HepG2 (cell line): ENCODE data around the gene TBKBP1. TPM values are rescaled to one million over a fixed set of nuclear protein-coding genes. Genes with fewer than 3 reads are reported as not detected.

ENCODE experiments used
- ATAC-seq: fragments of 200-7000 bp; cut with Tn5 transposase; 3 replicates; pipeline ENCODE4 v1.9.1; 2020; ENCODE audit warnings: mild to moderate bottlenecking, moderate library complexity
- BruUV-seq: library from RNA; stranded (reverse); fragments of 400-500 nt; replicated peaks from 2 replicates; lab custom pipeline; 2021; lab: Mats Ljungman, UMichigan
- CTCF ChIA-PET: fragments of 300-600 bp; formaldehyde crosslinking; extraction: SDS; loops from one replicate; lab custom pipeline; 2021; ENCODE audit warnings: low total read pairs, inconsistent platforms, low intra/inter-chr PET ratio; lab: Yijun Ruan, JAX
- POLR2A ChIA-PET: fragments of 350-600 bp; sonication (Branson Sonifier 250); formaldehyde crosslinking; loops from one replicate; lab custom pipeline; 2020; ENCODE audit warnings: antibody characterized with exemption, inconsistent platforms; lab: Yijun Ruan, JAX
- DNase-seq: peaks from one replicate; pipeline ENCODE4 v3.0.0-alpha.2; 2015; ENCODE audit warnings: low spot score
- FAIRE-seq: peaks from 3 replicates; lab custom pipeline; 2011; peaks lifted over from hg19 to GRCh38; lab: Jason Lieb, UNC
- H2AFZ ChIP-seq: one replicate; pipeline ENCODE4 v1.6.1; 2011; ENCODE audit warnings: low read length, inconsistent platforms
- H3K27ac ChIP-seq: fragments of 300-600 bp; 3 replicates; pipeline ENCODE4 v1.8.0; 2011; ENCODE audit warnings: mixed run types, mild to moderate bottlenecking, mixed read lengths, low read length, inconsistent platforms; ENCODE audit not compliant: insufficient read depth; ENCODE audit errors: extremely low read length
- H3K27me3 ChIP-seq, 2 experiments: fragments of 200-600 bp in 1 of 2; 2 replicates in 1 of 2; 3 replicates in 1 of 2; pipeline versions ENCODE4 v1.6.0 to v1.8.0; 2011; ENCODE audit warnings: low read length in 2 of 2, mild to moderate bottlenecking in 2 of 2, moderate library complexity in 2 of 2, inconsistent platforms in 1 of 2; ENCODE audit not compliant: insufficient read depth in 2 of 2, control insufficient read depth in 1 of 2
- H3K36me3 ChIP-seq, 2 experiments: fragments of 200-600 bp in 1 of 2; replicated peaks in 1 of 2; 2 replicates in 1 of 2; 3 replicates in 1 of 2; pipeline versions ENCODE4 v1.5.1 to v1.8.0; 2011; ENCODE audit warnings: low read length in 2 of 2, inconsistent platforms in 1 of 2; ENCODE audit not compliant: insufficient read depth in 2 of 2, control insufficient read depth in 1 of 2
- H3K4me1 ChIP-seq: 2 replicates; pipeline ENCODE4 v1.5.1; 2012; ENCODE audit warnings: low read length, inconsistent platforms; ENCODE audit not compliant: insufficient read depth
- H3K4me2 ChIP-seq: 2 replicates; pipeline ENCODE4 v1.6.0; 2011; ENCODE audit warnings: low read depth, low read length, inconsistent platforms
- H3K4me3 ChIP-seq, 3 experiments: fragments of 200-600 bp in 1 of 3; sonication (generic), shearing (Covaris generic) in 1 of 3; replicated peaks in 1 of 3; 2 replicates each; pipeline ENCODE4 v1.5.1; 2011 to 2016; ENCODE audit warnings: low read length in 3 of 3, inconsistent platforms in 2 of 3, low read depth in 2 of 3, mild to moderate bottlenecking in 2 of 3, control low read depth in 1 of 3, mixed read lengths in 1 of 3; ENCODE audit not compliant: insufficient read depth in 1 of 3
- H3K79me2 ChIP-seq: one replicate; pipeline ENCODE4 v1.6.1; 2011; ENCODE audit warnings: low read length, inconsistent platforms; ENCODE audit not compliant: insufficient read depth
- H3K9ac ChIP-seq: 2 replicates; pipeline ENCODE4 v1.6.0; 2011; ENCODE audit warnings: mild to moderate bottlenecking, low read depth, low read length, inconsistent platforms; ENCODE audit not compliant: insufficient read depth
- H3K9me3 ChIP-seq: 2 replicates; pipeline ENCODE4 v1.5.1; 2012; ENCODE audit warnings: mild to moderate bottlenecking, low read length
- H4K20me1 ChIP-seq: 2 replicates; pipeline ENCODE4 v1.6.0; 2011; ENCODE audit warnings: inconsistent platforms, mild to moderate bottlenecking, low read length, moderate library complexity; ENCODE audit not compliant: insufficient read depth
- ATF6 ChIP-seq: sonication (generic); formaldehyde crosslinking; conservative IDR thresholded peaks from 2 replicates; pipeline ENCODE4 v1.4.0; 2020; ENCODE audit warnings: missing genetic modification reagents
- MIXL1 ChIP-seq: IDR thresholded peaks from 2 replicates; pipeline ENCODE4 v1.6.1; 2016
- MTF1 ChIP-seq: sonication (generic); formaldehyde crosslinking; IDR thresholded peaks from 2 replicates; pipeline ENCODE4 v1.5.0; 2020; ENCODE audit warnings: missing genetic modification reagents
- NFKB2 ChIP-seq: sonication (generic); formaldehyde crosslinking; IDR thresholded peaks from 2 replicates; pipeline ENCODE4 v1.4.0; 2020; ENCODE audit warnings: missing genetic modification reagents, borderline replicate concordance
- PPARG ChIP-seq: conservative IDR thresholded peaks from 2 replicates; pipeline ENCODE4 v1.6.1; 2016; ENCODE audit warnings: missing biosample characterization, missing genetic modification reagents
- SIX1 ChIP-seq: sonication (generic); formaldehyde crosslinking; IDR thresholded peaks from 2 replicates; pipeline ENCODE4 v1.4.0; 2020; ENCODE audit warnings: missing genetic modification reagents, borderline replicate concordance
- SRSF9 ChIP-seq: fragments of 200-400 bp; formaldehyde crosslinking; IDR thresholded peaks from 2 replicates; pipeline ENCODE4 v1.6.1; 2018; ENCODE audit warnings: borderline replicate concordance, mild to moderate bottlenecking, low read depth, low read length; ENCODE audit not compliant: insufficient read depth, poor library complexity, severe bottlenecking
- TCF7L2 ChIP-seq: IDR thresholded peaks from 2 replicates; pipeline ENCODE4 v1.6.1; 2011; ENCODE audit warnings: mild to moderate bottlenecking, low read depth, low read length, moderate library complexity
- ZFX ChIP-seq: sonication (generic); formaldehyde crosslinking; IDR thresholded peaks from 2 replicates; pipeline ENCODE4 v1.4.0; 2020; ENCODE audit warnings: mild to moderate bottlenecking, low read depth, missing genetic modification reagents, moderate library complexity
- ZNF343 ChIP-seq: sonication (generic); formaldehyde crosslinking; IDR thresholded peaks from 2 replicates; pipeline ENCODE4 v1.4.0; 2020; ENCODE audit warnings: mild to moderate bottlenecking, missing genetic modification reagents
- ZNF616 ChIP-seq: sonication (generic); formaldehyde crosslinking; IDR thresholded peaks from 2 replicates; pipeline ENCODE4 v1.5.0; 2020; ENCODE audit warnings: low read depth, mild to moderate bottlenecking, missing genetic modification reagents
- ZNF75D ChIP-seq: sonication (generic); formaldehyde crosslinking; IDR thresholded peaks from 2 replicates; pipeline ENCODE4 v1.8.1; 2023; ENCODE audit warnings: missing genetic modification reagents, mild to moderate bottlenecking, borderline replicate concordance
- WGBS: methylation state at CpG from one replicate; pipeline ENCODE4 v1.1.6; 2017; ENCODE audit warnings: low lambda C conversion rate; 5-methylcytosine and 5-hydroxymethylcytosine counted together
- in situ Hi-C: cut with HindIII; loops from 2 replicates; pipeline ENCODE4 v1.10.0; 2017; ENCODE audit warnings: low pct_unique_long_range_greater_than_20kb; ENCODE audit not compliant: extremely low pct_ligation_motif_present
- intact Hi-C: fragments of 100-400 bp; cut with micrococcal nuclease; formaldehyde crosslinking; loops from one replicate; pipeline ENCODE4 v1.10.0; 2022; ENCODE audit not compliant: unreplicated experiment
- polyA plus RNA-seq, 8 experiments: library from polyadenylated mRNA; depleted of rRNA in 3 of 8; stranded (reverse) in 7 of 8; unstranded in 1 of 8; fragments of >200 nt; fragmentation: Illumina TruSeq in 4 of 8; extraction: Trizol in 4 of 8; gene quantifications; 2 replicates each; pipeline versions ENCODE4 v1.2.1 to v1.2.3, GENCODE V29; 2011 to 2016; ENCODE audit warnings: low read depth in 4 of 8, missing spikeins in 1 of 8, mixed read lengths in 1 of 8; ENCODE audit not compliant: insufficient read depth in 1 of 8
- total RNA-seq, 5 experiments: library from RNA; depleted of rRNA; stranded (reverse); fragments of >200 nt; fragmentation: Illumina TruSeq; extraction: Trizol; gene quantifications; 2 replicates each; pipeline ENCODE4 v1.2.3, GENCODE V29; 2016; ENCODE audit warnings: low read depth in 1 of 5
- TF ChIP-seq, protein P1 (sequence below): IDR thresholded peaks from 2 replicates; pipeline ENCODE4 v1.6.1; 2012; ENCODE audit warnings: low read length, improper control_type of control experiment

The TBKBP1 gene
- total and polyA plus RNA-seq, 2 of the 13 experiments (the other 11 are each of a cell fraction or from before 2014, with no cell fraction given): 2.6 to 7.0 TPM

DNA sequence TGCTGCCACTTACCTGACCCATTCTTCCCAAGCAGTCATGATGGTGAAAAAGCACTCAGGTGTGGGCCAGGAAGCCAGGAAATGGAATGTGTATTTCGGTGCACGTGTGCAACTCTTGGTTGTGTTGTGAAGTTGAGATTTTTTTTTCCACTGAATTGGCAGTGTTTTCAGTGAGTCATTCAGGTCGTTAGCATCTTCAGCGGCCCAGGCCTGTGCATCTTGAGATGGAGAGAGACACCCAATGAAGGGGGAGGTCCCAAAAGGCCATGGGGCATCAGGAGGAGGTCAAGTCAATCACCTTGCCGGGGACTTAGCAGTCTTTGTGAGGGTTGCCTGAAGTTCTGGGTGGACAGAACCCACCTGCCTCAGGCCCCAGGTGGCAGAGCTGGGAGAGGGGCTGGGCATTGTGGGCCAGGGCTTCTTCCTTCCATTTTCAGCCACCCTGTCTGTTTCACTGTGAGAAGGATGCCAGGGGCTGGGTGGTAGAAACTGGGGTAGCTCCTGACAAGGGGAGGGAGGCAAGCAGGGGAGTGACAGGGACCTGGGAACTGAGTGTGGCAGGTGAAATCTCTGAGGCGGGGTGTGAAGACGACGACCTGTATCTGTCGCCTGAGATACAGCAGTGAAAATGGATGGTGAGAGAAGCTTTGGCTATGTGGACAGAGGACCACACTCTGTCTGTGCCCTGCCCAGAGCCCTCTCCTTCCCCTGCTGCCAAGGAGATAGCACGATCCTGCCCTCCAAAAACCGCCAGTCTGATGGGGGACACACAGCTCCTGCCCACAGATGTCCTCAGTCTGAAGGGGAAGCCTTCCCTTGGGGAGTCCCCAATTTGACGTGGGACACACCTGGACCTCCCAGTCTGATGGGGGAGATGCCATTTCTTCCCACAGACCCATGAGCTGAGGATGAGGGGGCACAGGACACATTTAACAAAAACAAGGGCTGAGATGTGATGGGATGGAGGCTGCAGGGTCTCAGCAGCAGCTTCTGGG is 11.9 kb downstream of the TBKBP1 start:
- Histone ChIP-seq H4K20me1 (no peaks in the 10 kb centered on the region), H3K36me3 (no peaks in the 10 kb centered on the region), H3K9me3 (no peaks in the 10 kb centered on the region), H3K4me3 (no peak overlapping the region), H2AFZ (no peak overlapping the region), H3K4me2 (no peak overlapping the region), H3K4me1 (no peaks in the 10 kb centered on the region; the same call in 1 of the 2 replicates), H3K27me3 (no peaks in the 10 kb centered on the region), H3K9ac (no peak overlapping the region), H3K79me2 (no peaks in the 10 kb centered on the region), H3K27ac (no peak overlapping the region)
- intact Hi-C loops: no loop called here
- no peak for TF ChIP-seq MIXL1 (CRISPR knock-in tag)
- TF ChIP-seq ZFX (CRISPR knock-in tag): no peak
- no peak for TF ChIP-seq NFKB2 (CRISPR knock-in tag)
- no peak for TF ChIP-seq SRSF9
- no peak for TF ChIP-seq ZNF616 (CRISPR knock-in tag)
- TF ChIP-seq MTF1 (CRISPR knock-in tag): no peak
- TF ChIP-seq ATF6 (CRISPR knock-in tag): no peak
- TF ChIP-seq ZNF343: no peak
- TF ChIP-seq ZNF75D (CRISPR knock-in tag): no peak
- TF ChIP-seq SIX1 (CRISPR knock-in tag): no peak
- no peak for TF ChIP-seq PPARG
- TF ChIP-seq, protein P1, sequence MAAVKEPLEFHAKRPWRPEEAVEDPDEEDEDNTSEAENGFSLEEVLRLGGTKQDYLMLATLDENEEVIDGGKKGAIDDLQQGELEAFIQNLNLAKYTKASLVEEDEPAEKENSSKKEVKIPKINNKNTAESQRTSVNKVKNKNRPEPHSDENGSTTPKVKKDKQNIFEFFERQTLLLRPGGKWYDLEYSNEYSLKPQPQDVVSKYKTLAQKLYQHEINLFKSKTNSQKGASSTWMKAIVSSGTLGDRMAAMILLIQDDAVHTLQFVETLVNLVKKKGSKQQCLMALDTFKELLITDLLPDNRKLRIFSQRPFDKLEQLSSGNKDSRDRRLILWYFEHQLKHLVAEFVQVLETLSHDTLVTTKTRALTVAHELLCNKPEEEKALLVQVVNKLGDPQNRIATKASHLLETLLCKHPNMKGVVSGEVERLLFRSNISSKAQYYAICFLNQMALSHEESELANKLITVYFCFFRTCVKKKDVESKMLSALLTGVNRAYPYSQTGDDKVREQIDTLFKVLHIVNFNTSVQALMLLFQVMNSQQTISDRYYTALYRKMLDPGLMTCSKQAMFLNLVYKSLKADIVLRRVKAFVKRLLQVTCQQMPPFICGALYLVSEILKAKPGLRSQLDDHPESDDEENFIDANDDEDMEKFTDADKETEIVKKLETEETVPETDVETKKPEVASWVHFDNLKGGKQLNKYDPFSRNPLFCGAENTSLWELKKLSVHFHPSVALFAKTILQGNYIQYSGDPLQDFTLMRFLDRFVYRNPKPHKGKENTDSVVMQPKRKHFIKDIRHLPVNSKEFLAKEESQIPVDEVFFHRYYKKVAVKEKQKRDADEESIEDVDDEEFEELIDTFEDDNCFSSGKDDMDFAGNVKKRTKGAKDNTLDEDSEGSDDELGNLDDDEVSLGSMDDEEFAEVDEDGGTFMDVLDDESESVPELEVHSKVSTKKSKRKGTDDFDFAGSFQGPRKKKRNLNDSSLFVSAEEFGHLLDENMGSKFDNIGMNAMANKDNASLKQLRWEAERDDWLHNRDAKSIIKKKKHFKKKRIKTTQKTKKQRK: no peak
- no peak for TF ChIP-seq TCF7L2
- BruUV-seq: no TSS peak
- POLR2A ChIA-PET: no interaction called here
- 67% methylated on average over 10 of the region's 12 CpGs for WGBS
- in situ Hi-C loops: no loop called here
- ATAC-seq: no peak
- no peak for FAIRE-seq
- CTCF ChIA-PET: no interaction called here
- DNase-seq: no peak
